HUES64 (cell line): ENCODE measurements around the gene GPR158.
"Not testable (repeated sequence)": the region's sequence is repeated elsewhere in the genome, so short reads cannot be mapped to it uniquely, and the experiment has no call there.

Experiments used
- H3K27ac ChIP-seq: 2 replicates; pipeline ENCODE4 v1.7.0; 2013; ENCODE audit warnings: low read depth, low read length, inconsistent platforms
- H3K27me3 ChIP-seq: 2 replicates; pipeline ENCODE4 v1.6.1; 2013; ENCODE audit warnings: mild to moderate bottlenecking, low read length; ENCODE audit not compliant: insufficient read depth
- H3K36me3 ChIP-seq: 2 replicates; pipeline ENCODE4 v1.6.1; 2013; ENCODE audit warnings: mild to moderate bottlenecking, low read length; ENCODE audit not compliant: insufficient read depth
- H3K4me1 ChIP-seq: 2 replicates; pipeline ENCODE4 v1.6.1; 2013; ENCODE audit warnings: mild to moderate bottlenecking, low read length, moderate library complexity; ENCODE audit not compliant: insufficient read depth
- H3K4me3 ChIP-seq: 2 replicates; pipeline ENCODE4 v1.5.1; 2013; ENCODE audit warnings: mild to moderate bottlenecking, low read length, moderate library complexity
- H3K9ac ChIP-seq: 2 replicates; pipeline ENCODE4 v1.6.1; 2013; ENCODE audit warnings: mild to moderate bottlenecking, low read depth, low read length
- H3K9me3 ChIP-seq: 2 replicates; pipeline ENCODE4 v1.6.1; 2013; ENCODE audit warnings: low read depth, low read length; ENCODE audit not compliant: insufficient read depth
- WGBS: fragments of 150-250, 120-280 bp; methylation state at CpG from one replicate; pipeline ENCODE4 v1.1.7; 2013; ENCODE audit warnings: missing lambda C conversion rate; 5-methylcytosine and 5-hydroxymethylcytosine counted together

The GPR158 gene

DNA sequence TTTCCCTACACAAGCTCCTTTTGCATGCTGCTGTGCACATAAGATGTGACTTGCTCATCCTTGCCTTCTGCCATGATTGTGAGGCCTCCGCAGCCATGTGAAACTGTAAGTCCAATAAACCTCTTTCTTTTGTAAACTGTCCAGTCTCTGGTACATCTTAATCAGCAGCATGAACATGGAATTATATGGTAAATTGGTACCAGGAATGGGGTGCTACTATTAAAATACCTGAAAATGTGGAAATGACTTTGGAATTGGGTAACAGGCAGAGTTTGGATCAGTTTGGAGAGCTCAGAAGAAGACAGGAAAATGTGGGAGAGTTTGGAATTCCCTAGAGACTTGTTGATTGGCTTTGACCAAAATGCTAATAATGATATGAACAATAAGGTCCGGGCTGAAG, 181.8 kb downstream of the GPR158 start:
- no peaks in the 10 kb centered on the region for H3K27me3 ChIP-seq
- no peak overlapping the region for H3K9ac ChIP-seq
- H3K36me3 ChIP-seq = no peaks in the 10 kb centered on the region
- 94% methylated on average over 2 of the region's 2 CpGs for WGBS
- H3K9me3 ChIP-seq = peaks cover 42% of the 10 kb centered on the region
- H3K4me3 ChIP-seq = no peak overlapping the region
- H3K27ac ChIP-seq = no peak overlapping the region
- H3K4me1 ChIP-seq = no peaks in the 10 kb centered on the region

DNA sequence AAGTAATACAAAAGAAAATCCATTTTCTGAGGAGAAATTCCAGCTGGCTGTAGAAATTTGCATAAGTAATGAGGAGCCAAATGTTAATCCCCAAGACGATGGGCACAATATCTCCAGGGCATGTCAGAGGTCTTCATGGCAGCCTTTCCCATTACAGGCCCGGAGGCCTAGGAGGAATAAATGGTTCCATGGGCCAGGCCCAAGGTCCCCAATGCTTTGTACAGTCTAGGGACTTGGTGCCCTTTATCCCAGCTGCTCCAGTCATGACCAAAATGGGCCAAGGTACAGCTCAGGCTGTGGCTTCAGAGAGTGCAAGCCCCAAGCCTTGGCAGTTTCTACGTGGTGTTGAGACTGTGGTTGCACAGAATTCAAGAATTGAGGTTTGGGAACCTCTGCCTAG, 182.5 kb downstream of the GPR158 start:
- Histone ChIP-seq H3K4me3 (no peak overlapping the region), H3K9ac (no peak overlapping the region), H3K27ac (no peak overlapping the region), H3K36me3 (no peaks in the 10 kb centered on the region), H3K9me3 (peaks cover 42% of the 10 kb centered on the region), H3K27me3 (no peaks in the 10 kb centered on the region), H3K4me1 (no peaks in the 10 kb centered on the region)
- WGBS = 86% methylated on average over 3 of the region's 3 CpGs

DNA sequence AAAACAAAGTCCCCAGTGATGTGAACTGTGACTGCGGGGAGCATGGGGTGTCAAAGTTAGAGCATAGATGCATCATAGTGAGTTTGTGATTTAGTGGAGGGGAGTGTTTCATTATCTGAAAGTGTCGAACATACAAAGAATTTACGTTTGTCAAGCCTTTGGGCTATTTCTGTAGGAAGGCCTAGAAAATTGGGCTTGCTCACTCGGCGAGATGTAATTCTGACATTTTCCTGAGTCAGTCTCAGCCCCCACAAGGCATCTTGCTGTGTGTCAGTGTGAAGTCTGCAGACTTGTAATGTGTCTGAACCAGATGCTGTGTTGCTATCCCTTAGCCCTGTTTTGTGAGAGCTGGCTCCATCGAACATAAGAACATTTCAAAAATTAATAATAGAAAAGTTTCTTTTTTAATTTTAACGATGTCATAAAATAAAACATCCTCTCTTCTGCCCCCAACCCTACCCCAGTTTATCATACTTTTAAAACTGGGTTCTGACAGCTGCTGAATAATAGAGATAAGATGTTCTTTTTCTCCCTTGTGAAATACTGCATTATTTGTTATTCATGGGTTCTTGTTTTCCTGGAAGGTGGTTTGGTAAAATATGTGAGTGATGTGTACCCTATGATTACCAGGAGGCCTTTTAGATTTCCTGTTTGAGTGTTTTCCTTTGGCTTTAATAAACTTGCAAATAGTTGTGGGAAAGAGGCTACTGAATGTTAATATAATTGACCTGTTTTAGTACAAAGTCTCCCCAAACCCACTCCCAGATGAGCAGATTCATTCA, 207.4 kb downstream of the GPR158 start:
- Histone ChIP-seq H3K27me3 (no peaks in the 10 kb centered on the region), H3K9ac (no peak overlapping the region), H3K27ac (no peak overlapping the region), H3K36me3 (no peaks in the 10 kb centered on the region), H3K4me3 (no peak overlapping the region), H3K9me3 (0 out of 2 replicates have a peak, but pooled peaks cover 2% of the 10 kb centered on the region), H3K4me1 (peaks cover 15% of the 10 kb centered on the region)
- 55% methylated on average over 5 of the region's 7 CpGs for WGBS

DNA sequence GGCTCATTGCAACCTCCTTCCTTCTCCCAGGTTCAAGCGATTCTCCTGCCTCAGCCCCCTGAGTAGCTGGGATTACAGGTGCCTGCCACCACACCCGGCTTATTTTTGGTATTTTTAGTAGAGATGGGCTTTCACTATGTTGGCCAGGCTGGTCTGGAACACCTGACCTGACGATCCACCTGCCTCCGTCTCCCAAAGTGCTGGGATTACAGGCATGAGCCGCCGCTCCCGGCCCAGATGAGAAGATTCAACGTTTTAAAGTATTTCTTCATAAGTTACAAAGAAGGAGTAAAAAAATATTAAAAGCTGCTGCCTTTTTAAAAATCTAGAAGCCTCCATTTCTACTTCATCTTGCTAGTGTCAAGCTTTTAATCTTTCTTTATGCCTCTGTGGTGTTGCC, 208.1 kb downstream of the GPR158 start:
- not testable (repeated sequence) for H3K9ac ChIP-seq, H3K4me3 ChIP-seq, H3K9me3 ChIP-seq, H3K27me3 ChIP-seq, H3K36me3 ChIP-seq, H3K27ac ChIP-seq
- H3K4me1 ChIP-seq = peaks cover 15% of the 10 kb centered on the region
- 91% methylated on average over 5 of the region's 8 CpGs for WGBS

DNA sequence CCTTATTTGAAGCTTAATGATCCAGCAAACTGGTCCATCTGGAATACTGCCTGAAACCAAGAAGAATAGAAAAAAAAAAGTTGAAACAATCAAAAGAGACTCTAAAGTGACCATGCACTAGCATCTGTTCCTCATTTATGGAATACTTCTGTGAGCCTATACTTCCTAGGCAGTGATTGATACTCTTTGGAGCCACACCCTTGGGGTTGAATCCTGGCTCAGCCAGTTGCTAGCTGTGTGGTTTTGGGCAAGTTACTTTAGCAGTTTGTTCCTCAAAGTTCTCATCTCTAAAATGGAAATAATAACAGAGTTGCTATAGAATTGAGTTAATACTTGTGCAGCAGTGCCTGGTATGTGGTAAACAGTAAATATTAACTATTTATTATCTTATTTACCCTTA, 208.9 kb downstream of the GPR158 start:
- Histone ChIP-seq H3K27me3 (no peaks in the 10 kb centered on the region), H3K9me3 (0 out of 2 replicates have a peak, but pooled peaks cover 2% of the 10 kb centered on the region), H3K36me3 (no peaks in the 10 kb centered on the region), H3K4me3 (no peak overlapping the region), H3K27ac (no peak overlapping the region), H3K9ac (no peak overlapping the region), H3K4me1 (peaks cover 15% of the 10 kb centered on the region)

DNA sequence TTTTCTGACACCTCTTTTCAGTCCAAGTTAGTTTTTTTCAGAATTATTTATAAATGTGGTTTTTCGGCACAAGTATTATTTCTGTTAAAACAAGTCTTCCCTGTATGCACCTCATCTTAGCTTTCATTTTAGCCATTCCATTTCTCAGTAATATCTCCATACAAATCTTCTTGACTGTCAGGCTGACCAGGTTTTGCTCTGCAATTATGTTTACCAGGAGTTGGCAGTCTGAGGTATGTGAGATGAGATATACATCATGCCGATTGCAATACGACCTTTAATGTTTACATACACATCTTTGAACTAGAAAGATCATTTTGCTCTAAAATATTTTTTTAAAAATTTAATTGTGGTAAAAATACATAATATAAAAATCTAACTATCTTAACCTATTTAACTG, 209.8 kb downstream of the GPR158 start:
- no peak overlapping the region for H3K4me3 ChIP-seq
- 100% methylated on average over 1 of the region's 3 CpGs for WGBS
- no peaks in the 10 kb centered on the region for H3K27me3 ChIP-seq
- H3K4me1 ChIP-seq = peaks cover 15% of the 10 kb centered on the region
- 0 out of 2 replicates have a peak, but pooled peaks cover 10% of the 10 kb centered on the region for H3K9me3 ChIP-seq
- H3K9ac ChIP-seq = no peak overlapping the region
- no peak overlapping the region for H3K27ac ChIP-seq
- H3K36me3 ChIP-seq = no peaks in the 10 kb centered on the region

DNA sequence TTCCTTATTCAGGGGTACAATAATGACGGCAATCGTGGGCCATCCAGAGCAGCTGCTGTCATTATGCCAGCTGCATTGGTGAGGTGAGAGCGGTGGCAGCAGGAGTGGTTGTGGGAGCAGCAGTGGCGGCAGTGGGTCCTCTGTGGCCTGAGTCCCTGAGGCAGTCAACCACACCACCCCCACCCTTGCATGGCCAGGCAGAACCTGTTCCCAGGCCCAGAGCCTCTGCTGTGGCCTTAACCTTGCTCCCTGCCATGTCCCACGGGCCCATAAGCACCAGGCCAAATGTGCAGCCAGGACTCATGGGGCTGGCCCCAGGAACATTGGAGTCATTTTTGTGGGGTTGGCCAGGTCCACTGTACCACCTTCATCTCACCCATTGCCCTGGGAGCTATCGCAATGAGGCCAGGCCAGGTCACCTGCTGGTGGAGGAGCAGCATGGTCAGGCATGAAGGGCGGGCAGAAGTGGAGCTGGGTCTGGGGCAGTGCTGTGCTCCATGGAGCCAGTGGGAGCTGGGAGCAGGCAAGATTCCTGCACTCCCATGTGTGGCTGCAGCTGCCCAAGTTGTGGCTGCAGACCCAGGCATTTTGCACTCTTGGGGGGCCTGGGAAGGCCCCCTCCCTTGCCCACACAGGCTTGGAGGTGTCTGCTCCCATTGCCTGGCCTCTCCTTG, 213.5 kb downstream of the GPR158 start:
- no peaks in the 10 kb centered on the region for H3K36me3 ChIP-seq
- no peak overlapping the region for H3K9ac ChIP-seq
- 90% methylated on average over 7 of the region's 7 CpGs for WGBS
- peaks cover 10% of the 10 kb centered on the region for H3K4me1 ChIP-seq
- H3K27me3 ChIP-seq = no peaks in the 10 kb centered on the region
- H3K4me3 ChIP-seq = no peak overlapping the region
- peaks cover 25% of the 10 kb centered on the region for H3K9me3 ChIP-seq
- no peak overlapping the region for H3K27ac ChIP-seq

DNA sequence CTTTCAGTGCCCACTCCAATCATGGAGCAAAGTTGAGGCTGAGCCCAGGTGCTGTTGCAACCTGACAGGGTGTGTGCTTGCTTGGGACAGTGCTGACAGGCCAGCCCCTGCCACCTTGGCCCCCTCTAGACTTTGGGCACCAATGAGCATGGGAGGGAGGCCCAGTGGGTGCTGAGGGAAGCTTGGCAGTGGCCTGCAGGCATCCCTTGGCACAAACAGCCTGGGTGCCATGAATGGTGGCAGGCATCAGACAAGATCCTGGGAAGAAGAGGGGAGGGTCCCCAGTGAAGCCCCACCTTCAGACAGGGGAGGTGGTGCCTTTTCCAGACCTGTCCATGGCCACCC, 214.0 kb downstream of the GPR158 start:
- H3K9ac ChIP-seq = no peak overlapping the region

DNA sequence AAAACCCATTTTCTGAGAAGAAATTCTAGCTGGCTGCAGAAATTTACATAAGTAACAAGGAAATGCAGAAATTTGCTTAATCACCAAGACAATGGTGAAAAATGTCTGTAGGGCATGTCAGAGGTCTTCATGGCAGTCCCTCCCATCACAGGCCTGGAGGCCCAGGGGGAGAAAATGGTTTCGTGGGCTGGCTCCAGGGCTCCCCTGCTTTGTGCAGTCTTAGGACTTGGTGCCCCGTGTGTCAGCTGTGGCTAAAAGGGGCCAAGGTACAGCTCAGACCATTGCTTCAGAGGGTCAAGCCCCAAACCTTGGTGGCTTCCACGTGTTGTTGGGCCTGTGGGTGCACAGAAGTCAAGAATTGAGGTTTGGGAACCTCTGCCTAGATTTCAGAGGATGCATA, 215.9 kb downstream of the GPR158 start:
- Histone ChIP-seq H3K27ac (no peak overlapping the region), H3K36me3 (no peaks in the 10 kb centered on the region), H3K27me3 (no peaks in the 10 kb centered on the region), H3K9me3 (peaks cover 25% of the 10 kb centered on the region), H3K9ac (no peak overlapping the region), H3K4me3 (no peak overlapping the region), H3K4me1 (no peaks in the 10 kb centered on the region)
- 94% methylated on average over 3 of the region's 3 CpGs for WGBS

More for the DNA sequence above, 214.0 kb downstream of the GPR158 start:
- Histone ChIP-seq H3K36me3 (no peaks in the 10 kb centered on the region), H3K4me1 (peaks cover 5% of the 10 kb centered on the region; the same call in 1 of the 2 replicates), H3K27ac (no peak overlapping the region), H3K4me3 (no peak overlapping the region), H3K9me3 (peaks cover 25% of the 10 kb centered on the region), H3K27me3 (no peaks in the 10 kb centered on the region)

DNA sequence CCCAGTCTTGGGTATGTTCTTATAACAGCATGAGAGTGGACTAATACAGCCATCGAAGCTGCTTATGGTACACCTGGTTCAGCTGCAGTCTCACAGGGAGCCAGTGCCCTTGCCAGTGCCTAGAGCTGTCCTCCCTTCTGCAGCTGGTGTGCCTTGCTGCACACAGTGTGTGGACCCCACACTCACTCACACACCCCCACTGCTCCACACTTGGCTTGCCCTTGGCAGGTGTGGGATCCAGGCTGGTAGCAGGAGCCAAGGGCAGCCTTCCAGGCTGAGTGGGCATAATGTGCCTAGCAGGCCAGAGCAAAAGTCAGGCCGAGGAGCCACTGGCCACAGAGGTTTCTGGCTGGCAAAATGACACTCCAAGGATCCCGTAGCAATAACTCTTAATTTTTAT, 217.3 kb downstream of the GPR158 start:
- no peaks in the 10 kb centered on the region for H3K27me3 ChIP-seq
- H3K9ac ChIP-seq = no peak overlapping the region
- H3K27ac ChIP-seq = no peak overlapping the region
- 96% methylated on average over 3 of the region's 3 CpGs for WGBS
- no peaks in the 10 kb centered on the region for H3K36me3 ChIP-seq
- H3K9me3 ChIP-seq = peaks cover 22% of the 10 kb centered on the region
- H3K4me1 ChIP-seq = no peaks in the 10 kb centered on the region
- H3K4me3 ChIP-seq = no peak overlapping the region

DNA sequence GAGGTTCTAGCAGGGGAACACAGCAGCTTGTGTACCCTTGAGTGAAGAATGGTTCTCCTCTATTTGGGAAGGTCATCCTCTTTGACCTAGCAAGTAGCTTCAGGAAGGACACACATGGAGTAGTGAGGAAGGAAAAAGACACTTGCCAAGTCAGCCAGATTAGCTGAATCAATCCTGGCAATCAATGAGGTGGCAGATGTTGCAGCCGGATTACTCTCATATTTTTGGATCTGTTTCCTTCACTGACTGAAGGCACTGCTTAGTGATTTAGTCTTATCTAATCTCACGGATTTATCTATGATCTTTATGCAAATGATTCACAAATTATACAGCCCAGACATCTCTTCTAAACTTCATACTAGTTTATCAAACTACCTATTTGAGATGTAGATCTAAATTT, 218.8 kb downstream of the GPR158 start:
- no peak overlapping the region for H3K4me3 ChIP-seq
- 90% methylated on average over 2 of the region's 2 CpGs for whole genome bisulfite sequencing
- H3K27ac ChIP-seq = no peak overlapping the region
- peaks cover 22% of the 10 kb centered on the region for H3K9me3 ChIP-seq
- H3K9ac ChIP-seq = no peak overlapping the region
- H3K27me3 ChIP-seq = no peaks in the 10 kb centered on the region
- H3K4me1 ChIP-seq = no peaks in the 10 kb centered on the region
- H3K36me3 ChIP-seq = no peaks in the 10 kb centered on the region
